NCI-H1092 (cell line): ENCODE data around the gene TOR1AIP1.
"Not testable (repeated sequence)": the region's sequence is repeated elsewhere in the genome, so short reads cannot be mapped to it uniquely, and the experiment has no call there.

ENCODE experiments used
- DNase-seq: peaks from one replicate; lab custom pipeline; 2025; lab: John Stamatoyannopoulos, UW

TOR1AIP1 gene

DNA sequence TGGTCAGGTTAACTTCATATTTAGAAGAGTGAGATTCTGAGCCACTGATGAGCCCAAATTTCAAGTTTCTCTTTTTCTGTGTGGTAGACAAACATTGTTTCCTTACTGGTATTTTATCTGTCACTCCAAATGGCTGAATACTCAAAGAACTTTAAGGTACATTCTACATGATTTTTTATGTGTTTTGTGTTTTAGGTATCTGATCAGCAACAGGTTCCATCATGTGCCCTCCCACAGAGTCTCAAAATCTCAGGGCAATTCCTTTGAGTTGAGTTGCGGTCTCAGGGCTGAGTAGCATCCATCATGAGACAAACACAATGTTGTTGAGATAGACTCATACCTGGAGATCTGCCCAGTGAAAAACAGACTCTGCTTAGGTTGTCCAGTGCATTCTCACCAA is 57.9 kb downstream of the TOR1AIP1 start:
- no peak for DNase-seq

DNA sequence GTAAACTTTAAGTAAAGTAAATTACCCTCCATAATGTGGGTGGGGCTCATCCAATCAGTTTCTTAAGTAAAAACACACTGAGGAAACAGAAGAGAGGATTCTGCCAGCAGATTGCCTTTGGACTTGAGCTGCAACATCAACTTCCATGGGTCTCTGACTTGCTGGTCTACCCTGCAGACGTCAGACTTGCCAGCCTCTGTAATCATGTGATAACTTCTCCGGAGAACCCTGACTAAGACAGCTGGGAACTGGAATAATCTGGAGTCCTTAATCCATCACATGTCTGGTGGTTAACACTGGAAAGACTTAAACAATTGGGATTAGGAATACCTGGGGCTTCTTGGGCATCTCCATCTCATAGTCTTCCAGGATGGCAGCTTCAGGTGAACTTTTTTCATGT is 59.4 kb downstream of the TOR1AIP1 start:
- no peak for DNase-seq

DNA sequence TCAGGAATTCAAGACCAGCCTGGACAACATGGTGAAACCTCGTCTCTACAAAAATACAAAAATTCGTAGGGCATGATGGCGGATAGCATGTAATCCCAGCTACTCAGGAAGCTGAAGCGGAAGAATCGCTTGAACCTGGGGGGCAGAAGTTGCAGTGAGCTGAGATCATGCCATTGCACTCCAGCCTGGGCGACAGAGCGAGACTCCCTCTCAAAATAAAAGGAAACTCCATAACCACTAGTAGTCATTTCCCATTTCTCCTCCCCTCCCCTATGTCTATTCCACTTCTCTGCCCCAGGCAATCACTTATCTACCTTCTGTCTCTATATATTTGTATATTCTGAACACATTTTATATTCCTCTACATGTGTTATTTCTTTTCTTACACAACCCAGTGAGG is 68.6 kb downstream of the TOR1AIP1 start:
- DNase-seq = no peak

DNA sequence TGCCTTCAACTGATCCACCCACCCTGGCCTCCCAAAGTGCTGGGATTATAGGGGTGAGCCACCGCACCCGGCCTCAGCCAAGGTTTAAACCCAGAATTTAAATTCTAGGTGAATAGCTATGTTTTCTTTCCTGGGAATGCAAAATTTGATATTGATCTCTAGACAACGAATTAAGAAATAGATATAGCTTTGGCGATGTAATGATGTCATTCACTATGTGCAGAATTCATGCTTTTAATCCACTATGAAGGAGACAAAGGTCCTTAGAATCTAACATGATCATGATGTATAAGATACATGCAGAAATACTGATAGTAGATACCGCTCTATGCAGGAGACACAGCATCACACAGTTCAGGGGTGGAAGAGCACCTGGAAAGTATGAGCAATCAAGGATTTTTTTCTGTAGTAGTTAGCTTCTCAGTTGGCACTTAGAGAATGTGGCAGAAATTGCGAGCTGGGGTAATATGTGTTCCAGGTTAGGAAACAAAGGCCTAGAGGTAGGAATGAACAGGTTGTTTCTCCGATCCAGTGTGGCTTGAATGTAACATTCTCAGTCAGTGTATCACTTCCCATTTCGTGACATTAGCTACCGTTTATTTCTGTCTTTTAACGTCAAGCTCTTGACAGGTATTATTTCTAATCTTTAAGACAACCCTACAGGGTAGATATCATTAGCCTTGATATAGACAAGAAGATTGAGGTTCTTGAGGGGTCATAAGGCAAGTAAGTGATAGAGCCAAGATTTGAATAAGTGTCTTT is 69.5 kb downstream of the TOR1AIP1 start:
- DNase-seq = no peak

DNA sequence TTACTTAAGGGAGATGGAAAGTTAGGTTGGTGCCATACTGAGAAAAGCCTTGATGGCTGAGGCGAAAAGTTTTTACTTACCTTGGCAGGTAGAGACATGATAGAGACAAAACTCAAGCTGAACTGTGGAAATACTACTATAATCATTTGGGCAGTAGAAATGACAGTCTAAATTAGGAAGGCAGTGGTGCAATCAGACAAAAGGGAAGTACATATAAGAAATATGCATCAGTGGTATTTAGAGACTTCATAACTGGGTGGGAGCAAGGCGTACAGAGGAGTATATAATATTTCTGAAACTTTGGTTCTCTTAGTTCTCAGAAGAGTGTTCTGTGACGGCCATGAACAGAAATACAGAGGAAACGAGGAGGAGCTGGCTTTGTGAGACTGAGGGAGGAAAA is 70.1 kb downstream of the TOR1AIP1 start:
- DNase-seq = no peak

DNA sequence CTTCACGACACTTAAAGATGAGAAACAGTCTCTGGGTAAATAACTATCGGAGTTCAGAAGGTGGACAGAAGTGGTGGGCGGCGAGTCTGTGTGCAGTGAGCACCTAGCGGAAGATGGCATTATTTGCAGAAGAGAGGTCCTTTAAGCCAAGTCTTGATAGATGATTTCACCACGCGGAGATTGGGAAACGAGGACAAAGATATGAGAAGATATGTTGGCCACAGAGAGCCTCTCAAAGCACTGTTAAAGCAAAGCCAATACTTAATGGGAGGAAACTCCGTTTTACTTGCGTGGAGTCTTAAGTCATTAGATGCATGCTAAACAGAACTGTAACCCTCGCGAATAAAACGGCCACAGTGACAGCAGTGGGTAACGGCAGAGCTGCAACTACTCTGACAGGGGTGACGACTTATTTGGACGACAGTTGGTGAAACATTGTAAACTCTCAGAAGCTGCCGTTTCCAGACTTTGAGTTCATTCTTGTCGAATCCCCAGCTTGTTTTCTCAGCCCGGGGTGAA is 71.9 kb downstream of the TOR1AIP1 start:
- DNase-seq = peak; percentile 33

DNA sequence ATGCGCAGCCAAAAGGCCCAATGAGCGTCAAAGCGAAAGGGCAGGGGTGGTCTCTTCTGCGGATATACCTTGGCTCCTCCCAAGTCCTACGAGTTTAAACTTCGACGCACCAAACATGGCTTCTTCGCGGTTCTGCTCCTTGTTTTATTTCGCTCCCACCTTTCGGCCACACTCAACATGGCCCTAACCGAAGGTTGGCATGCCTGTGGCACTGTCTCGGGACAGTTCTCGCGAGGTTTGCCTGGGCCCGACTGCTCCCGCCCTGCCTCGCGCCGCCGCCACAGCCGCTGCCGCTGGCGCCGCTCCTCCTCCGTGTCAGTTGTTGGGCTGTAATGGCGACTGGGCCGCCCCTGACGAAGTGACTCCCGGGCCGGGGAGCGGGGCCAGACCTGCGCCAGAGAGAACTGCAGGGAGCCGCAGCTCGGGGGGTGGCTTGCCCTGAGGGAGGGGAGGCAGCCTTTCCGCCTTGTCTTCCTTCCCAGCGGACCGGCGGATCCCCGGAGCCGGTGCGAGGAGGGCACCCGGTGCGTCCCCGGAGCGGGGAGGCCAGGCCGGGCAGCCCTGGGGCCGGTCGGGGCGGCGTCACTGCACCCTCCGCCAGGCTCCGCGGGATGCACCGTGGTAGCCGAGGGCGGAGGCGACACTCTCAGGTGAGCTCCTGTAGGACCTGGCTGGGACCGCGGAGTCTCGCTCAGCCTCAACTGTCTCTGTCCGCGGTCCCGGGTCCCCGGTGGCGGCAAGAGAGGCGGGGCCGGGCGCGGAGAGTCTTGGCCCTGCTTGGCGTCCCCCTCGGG is 72.6 kb downstream of the TOR1AIP1 start, which contains the start of gene CEP350:
CEP350 (plus strand) TSS at position 318 of the 794 bp plus-strand sequence. CDS start 31,372 bp downstream, outside the sequence.
- DNase-seq = peak; percentile 99

DNA sequence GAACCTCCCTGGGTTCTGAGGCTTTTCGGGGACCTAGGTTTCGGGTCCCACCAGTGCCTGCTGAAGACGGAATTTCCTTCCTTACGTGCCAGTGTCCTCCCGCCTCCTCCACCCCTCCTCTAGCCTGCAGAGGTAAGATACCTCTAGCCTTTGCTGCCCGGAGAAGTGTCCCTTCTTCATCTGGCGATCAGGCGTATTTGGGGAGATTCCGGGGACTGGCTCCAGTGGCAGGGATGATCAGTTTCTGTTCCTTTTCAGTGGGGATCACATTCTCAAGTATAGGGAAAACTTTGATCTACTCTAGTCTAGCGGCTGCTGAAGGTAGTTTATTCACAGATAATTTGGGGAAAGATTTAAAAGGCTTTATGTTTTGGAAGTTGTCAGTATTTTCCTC is 73.2 kb downstream of the TOR1AIP1 start:
- no peak for DNase-seq

DNA sequence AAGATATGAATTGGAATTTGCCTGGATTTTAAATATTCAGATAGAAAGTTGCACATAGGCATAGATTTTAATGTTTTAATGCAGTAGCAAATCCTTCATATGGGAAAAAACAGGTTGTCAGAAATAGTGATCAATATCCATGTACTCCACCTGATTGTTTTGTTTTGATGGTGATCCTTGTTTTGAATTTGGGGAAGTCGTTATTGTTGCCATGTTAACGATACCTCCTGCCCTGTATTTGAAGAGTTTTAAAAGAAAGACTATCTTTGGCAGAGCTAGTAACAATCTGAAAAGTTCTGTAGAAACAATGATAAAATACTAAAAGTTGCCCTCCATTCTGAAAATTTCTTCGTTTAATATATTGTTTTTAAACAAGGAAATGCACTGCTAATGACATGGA is 73.6 kb downstream of the TOR1AIP1 start:
- DNase-seq = no peak

DNA sequence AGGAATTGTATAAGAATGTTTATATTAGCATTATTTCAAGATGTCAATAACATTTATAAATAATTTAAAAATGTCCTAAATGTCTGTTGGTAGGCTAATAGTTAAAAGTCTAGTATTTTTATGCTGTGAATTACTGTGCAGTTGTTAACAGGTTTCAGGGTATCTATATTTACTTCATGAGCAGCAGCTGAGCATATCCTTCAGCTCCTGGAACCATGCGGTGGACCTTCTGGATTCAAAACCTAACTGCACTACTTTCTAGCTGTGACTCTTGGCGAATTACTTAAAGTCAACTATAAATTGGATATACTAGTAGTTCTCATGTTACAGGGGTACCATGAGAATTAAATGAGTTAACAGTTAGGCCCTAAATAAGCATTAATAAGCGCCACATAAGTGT is 76.3 kb downstream of the TOR1AIP1 start:
- no peak for DNase-seq

DNA sequence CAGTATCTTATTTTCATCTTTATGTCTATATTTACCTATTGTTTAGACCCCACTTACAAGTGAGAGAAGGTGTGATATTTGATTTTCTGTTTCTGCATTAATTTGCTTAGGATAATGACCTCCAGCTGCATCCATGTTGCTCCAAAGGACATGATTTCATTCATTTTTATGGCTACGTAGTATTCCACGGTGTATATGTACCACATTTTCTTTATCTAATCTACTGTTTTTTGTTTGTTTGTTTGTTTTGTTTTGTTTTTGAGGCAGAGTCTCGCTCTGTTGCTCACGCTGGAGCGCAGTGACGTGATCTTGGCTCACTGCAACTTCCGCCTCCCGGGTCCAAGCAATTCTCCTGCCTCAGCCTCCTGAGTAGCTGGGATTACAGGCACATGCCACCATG is 80.1 kb downstream of the TOR1AIP1 start:
- not testable (repeated sequence) for DNase-seq

DNA sequence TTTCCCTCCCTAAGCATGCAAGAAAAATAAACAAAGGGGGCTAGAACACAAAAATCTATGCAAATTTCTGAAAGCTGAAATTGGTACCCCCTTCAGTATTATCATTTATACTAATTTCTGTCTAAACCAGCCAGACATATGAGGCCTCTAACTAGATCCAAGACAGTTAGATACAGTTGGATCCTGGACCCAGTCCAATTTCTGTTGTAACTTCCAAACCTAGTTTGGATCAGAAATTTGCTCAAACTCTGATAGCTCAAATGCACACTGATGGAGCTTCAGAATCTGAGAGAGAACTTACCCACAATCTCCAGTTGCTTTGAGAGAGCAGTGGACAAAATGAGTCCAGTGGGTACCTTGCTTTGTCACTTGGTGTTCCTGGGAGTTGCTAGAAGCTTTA is 84.5 kb downstream of the TOR1AIP1 start:
- DNase-seq = no peak

DNA sequence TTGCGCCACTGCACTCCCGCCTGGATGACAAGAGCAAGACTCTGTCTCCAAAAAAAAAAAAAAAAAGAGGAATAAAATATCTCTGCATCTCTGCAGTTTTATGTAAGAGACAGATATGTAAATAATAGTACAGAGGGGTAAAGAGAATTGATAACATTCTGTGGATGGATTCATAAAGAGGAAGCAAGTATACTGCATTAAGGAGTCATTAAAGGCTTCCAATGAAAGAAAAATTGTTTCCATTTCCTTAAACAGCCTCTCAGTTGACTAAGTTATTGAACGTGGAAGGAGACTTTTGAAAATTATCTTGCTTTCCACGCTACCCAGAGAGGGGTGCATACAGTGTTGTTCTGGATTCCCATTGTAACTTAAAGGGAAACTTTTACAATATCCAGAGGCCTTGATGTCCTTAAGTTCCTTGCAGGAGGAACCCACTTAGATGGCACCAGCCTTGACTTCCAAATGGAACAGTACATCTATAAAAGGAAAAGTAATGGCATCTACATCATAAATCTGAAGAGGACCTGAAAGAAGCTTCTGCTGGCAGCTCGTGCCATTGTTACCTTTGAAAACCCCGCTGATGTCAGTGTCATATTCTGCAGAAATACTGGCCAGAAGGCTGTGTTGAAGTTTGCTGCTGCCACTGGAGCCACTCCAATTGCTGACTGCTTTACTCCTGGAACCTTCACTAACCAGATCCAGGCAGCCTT is 86.4 kb downstream of the TOR1AIP1 start:
- no peak for DNase-seq

DNA sequence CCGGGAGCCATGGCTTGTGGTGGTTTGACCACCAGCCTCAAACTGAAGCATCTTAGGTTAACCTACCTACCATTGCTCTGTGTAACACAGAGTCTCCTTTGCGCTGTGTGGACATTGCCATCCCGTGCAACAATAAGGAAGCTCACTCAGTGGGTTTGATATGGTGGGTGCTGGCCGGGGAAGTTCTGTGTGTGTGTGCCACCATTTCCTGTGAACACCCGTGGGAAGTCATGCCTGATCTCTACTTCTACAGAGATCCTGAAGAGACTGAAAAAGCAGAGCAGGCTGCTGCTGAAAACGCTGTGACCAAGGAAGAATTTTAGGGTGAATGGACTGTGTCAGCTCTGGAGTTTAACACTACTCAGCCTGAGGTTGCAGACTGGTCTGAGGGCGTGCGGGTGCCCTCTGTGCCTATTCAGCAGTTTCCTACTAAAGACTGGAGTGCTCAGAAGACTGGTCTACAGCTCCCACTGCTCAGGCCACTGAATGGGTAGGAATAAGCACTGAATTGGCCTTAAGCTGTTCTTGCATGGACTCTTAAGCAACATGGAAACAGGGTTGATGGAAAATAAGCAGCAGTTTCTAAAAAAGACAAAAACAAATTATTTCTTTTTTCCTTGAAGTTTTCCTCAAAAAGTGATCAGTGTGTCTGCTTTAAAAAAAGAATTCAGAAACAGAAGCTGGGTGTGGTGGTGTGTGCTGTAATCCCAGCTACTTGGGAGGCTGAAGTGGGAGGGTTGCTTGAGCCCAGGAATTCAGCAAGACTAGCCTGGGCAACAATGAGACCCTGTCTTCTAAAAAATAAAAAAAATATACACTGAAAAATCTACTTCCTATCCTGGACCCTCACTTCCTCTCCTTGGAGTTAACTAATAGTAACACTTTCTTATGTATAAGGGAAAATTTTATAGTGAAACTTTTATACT is 87.2 kb downstream of the TOR1AIP1 start:
- DNase-seq = no peak
